Measurements from ENCODE around the gene EPHA5. TPM values are rescaled to one million over a fixed set of nuclear protein-coding genes. Genes with fewer than 3 reads are reported as not detected.

The EPHA5 gene
- total RNA-seq, 1 experiment from 2014 or later = 0.04 TPM

DNA sequence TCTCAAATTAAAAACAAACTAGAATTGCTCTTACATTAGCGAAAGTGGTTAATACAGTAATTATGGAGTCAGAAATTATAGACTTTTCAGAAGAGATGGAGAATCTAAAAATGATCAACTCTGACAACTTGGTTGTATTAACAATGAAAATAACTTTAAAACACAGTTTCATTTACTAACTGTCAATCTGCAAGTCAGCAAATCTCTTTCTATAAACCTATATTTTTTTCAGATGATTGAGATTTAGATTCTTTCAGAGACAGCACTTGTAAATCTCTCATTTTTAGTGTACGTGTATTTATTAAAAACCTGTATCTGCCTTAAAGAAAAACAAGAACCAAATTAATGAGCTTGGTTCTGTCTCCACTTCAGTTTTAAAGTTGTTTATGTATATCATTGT is 311.4 kb downstream of the EPHA5 start (continued):
- TF ChIP-seq, protein P1, sequence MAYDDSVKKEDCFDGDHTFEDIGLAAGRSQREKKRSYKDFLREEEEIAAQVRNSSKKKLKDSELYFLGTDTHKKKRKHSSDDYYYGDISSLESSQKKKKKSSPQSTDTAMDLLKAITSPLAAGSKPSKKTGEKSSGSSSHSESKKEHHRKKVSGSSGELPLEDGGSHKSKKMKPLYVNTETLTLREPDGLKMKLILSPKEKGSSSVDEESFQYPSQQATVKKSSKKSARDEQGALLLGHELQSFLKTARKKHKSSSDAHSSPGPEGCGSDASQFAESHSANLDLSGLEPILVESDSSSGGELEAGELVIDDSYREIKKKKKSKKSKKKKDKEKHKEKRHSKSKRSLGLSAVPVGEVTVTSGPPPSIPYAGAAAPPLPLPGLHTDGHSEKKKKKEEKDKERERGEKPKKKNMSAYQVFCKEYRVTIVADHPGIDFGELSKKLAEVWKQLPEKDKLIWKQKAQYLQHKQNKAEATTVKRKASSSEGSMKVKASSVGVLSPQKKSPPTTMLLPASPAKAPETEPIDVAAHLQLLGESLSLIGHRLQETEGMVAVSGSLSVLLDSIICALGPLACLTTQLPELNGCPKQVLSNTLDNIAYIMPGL (CRISPR knock-in tag; IDR thresholded peaks at IDR 0.05) = no peak
- TF ChIP-seq MXD4 (CRISPR knock-in tag; IDR thresholded peaks at IDR 0.05; ENCODE audit: borderline replicate concordance) = no peak
- TF ChIP-seq, protein P2, sequence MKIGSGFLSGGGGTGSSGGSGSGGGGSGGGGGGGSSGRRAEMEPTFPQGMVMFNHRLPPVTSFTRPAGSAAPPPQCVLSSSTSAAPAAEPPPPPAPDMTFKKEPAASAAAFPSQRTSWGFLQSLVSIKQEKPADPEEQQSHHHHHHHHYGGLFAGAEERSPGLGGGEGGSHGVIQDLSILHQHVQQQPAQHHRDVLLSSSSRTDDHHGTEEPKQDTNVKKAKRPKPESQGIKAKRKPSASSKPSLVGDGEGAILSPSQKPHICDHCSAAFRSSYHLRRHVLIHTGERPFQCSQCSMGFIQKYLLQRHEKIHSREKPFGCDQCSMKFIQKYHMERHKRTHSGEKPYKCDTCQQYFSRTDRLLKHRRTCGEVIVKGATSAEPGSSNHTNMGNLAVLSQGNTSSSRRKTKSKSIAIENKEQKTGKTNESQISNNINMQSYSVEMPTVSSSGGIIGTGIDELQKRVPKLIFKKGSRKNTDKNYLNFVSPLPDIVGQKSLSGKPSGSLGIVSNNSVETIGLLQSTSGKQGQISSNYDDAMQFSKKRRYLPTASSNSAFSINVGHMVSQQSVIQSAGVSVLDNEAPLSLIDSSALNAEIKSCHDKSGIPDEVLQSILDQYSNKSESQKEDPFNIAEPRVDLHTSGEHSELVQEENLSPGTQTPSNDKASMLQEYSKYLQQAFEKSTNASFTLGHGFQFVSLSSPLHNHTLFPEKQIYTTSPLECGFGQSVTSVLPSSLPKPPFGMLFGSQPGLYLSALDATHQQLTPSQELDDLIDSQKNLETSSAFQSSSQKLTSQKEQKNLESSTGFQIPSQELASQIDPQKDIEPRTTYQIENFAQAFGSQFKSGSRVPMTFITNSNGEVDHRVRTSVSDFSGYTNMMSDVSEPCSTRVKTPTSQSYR (CRISPR knock-in tag; IDR thresholded peaks at IDR 0.05) = no peak
- TF ChIP-seq, protein P3, sequence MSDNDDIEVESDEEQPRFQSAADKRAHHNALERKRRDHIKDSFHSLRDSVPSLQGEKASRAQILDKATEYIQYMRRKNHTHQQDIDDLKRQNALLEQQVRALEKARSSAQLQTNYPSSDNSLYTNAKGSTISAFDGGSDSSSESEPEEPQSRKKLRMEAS (CRISPR knock-in tag; IDR thresholded peaks at IDR 0.05) = no peak
- TF ChIP-seq CREB1 (CRISPR knock-in tag; IDR thresholded peaks at IDR 0.05) = no peak

DNA sequence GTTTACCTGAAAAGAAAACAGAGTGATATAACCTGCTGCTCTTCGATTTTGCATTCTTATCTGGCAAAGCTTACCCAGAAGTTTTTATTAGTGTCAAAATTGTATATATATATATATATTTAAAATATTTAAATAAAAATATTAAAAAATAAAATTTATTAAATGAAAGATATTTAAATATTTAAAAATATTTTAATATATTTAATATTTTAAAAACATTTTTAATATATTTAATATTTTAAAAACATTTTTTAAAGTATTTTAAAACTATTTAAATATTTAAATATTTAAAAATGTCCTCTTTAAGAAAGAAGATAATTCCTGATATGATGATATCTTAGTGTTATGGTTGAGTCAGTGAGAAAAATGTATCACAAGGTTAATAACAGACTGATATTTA is 317.2 kb downstream of the EPHA5 start:
- no peak for TF ChIP-seq FOXP1 (CRISPR knock-in tag; IDR thresholded peaks at IDR 0.05; ENCODE audit: borderline replicate concordance)
- TF ChIP-seq HMGA2 (CRISPR knock-in tag; IDR thresholded peaks at IDR 0.05) = peak; percentile 98
- TF ChIP-seq, protein P4, sequence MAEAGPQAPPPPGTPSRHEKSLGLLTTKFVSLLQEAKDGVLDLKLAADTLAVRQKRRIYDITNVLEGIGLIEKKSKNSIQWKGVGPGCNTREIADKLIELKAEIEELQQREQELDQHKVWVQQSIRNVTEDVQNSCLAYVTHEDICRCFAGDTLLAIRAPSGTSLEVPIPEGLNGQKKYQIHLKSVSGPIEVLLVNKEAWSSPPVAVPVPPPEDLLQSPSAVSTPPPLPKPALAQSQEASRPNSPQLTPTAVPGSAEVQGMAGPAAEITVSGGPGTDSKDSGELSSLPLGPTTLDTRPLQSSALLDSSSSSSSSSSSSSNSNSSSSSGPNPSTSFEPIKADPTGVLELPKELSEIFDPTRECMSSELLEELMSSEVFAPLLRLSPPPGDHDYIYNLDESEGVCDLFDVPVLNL (CRISPR knock-in tag; IDR thresholded peaks at IDR 0.05; ENCODE audit: borderline replicate concordance, low read depth) = no peak
- no peaks in the 10 kb centered on the region for H3K27me3 Mint-ChIP-seq (ENCODE audit: low read depth)
- no peak for ATAC-seq
- H3K9me3 Mint-ChIP-seq = no peaks in the 10 kb centered on the region
- DNase-seq (ENCODE audit: low spot score) = no peak
- H3K27ac Mint-ChIP-seq = no peak overlapping the region
- ChIA-PET CTCF (no interaction called here), POLR2A (no interaction called here)
- no peaks in the 10 kb centered on the region for H3K4me1 Mint-ChIP-seq
- no peak overlapping the region for H3K4me3 Mint-ChIP-seq
- H3K36me3 Mint-ChIP-seq = no peaks in the 10 kb centered on the region

DNA sequence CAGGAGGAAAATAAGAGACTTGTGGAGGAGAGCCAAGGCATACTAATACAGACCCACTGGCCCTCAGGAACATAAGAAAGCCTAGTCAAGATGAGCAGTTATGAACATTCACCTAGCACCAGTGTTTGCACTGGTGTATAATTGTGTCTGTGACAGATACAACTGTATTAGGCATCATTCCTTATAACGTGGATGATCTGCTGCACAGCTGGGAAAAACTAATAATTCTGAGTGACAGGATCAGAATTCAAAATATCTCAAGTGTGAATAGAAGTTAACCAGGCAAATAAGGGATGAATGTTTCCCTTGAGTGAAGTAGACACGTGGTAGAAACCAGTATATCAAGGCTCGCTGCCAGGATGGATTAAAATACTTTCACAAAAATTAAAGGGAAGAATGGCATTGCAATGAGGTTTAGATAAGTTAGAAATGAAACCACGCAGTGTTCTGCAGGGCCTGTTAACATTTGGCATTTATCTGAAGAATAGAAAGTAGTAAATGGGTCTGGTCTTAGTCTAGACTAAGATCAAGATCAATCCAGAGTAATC is 325.9 kb downstream of the EPHA5 start:
- H3K36me3 Mint-ChIP-seq = no peaks in the 10 kb centered on the region
- no peaks in the 10 kb centered on the region for H3K9me3 Mint-ChIP-seq
- no peaks in the 10 kb centered on the region for H3K27me3 Mint-ChIP-seq (ENCODE audit: low read depth)
- ATAC-seq (no peak), DNase-seq (ENCODE audit: low spot score) (no peak)
- no peak overlapping the region for H3K27ac Mint-ChIP-seq
- ChIA-PET CTCF (no interaction called here), POLR2A (no interaction called here)
- no peak overlapping the region for H3K4me3 Mint-ChIP-seq
- no peaks in the 10 kb centered on the region for H3K4me1 Mint-ChIP-seq
- TF ChIP-seq, protein P5, sequence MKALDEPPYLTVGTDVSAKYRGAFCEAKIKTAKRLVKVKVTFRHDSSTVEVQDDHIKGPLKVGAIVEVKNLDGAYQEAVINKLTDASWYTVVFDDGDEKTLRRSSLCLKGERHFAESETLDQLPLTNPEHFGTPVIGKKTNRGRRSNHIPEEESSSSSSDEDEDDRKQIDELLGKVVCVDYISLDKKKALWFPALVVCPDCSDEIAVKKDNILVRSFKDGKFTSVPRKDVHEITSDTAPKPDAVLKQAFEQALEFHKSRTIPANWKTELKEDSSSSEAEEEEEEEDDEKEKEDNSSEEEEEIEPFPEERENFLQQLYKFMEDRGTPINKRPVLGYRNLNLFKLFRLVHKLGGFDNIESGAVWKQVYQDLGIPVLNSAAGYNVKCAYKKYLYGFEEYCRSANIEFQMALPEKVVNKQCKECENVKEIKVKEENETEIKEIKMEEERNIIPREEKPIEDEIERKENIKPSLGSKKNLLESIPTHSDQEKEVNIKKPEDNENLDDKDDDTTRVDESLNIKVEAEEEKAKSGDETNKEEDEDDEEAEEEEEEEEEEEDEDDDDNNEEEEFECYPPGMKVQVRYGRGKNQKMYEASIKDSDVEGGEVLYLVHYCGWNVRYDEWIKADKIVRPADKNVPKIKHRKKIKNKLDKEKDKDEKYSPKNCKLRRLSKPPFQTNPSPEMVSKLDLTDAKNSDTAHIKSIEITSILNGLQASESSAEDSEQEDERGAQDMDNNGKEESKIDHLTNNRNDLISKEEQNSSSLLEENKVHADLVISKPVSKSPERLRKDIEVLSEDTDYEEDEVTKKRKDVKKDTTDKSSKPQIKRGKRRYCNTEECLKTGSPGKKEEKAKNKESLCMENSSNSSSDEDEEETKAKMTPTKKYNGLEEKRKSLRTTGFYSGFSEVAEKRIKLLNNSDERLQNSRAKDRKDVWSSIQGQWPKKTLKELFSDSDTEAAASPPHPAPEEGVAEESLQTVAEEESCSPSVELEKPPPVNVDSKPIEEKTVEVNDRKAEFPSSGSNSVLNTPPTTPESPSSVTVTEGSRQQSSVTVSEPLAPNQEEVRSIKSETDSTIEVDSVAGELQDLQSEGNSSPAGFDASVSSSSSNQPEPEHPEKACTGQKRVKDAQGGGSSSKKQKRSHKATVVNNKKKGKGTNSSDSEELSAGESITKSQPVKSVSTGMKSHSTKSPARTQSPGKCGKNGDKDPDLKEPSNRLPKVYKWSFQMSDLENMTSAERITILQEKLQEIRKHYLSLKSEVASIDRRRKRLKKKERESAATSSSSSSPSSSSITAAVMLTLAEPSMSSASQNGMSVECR (CRISPR knock-in tag; IDR thresholded peaks at IDR 0.05; ENCODE audit: borderline replicate concordance) = no peak
- TF ChIP-seq, protein P6, sequence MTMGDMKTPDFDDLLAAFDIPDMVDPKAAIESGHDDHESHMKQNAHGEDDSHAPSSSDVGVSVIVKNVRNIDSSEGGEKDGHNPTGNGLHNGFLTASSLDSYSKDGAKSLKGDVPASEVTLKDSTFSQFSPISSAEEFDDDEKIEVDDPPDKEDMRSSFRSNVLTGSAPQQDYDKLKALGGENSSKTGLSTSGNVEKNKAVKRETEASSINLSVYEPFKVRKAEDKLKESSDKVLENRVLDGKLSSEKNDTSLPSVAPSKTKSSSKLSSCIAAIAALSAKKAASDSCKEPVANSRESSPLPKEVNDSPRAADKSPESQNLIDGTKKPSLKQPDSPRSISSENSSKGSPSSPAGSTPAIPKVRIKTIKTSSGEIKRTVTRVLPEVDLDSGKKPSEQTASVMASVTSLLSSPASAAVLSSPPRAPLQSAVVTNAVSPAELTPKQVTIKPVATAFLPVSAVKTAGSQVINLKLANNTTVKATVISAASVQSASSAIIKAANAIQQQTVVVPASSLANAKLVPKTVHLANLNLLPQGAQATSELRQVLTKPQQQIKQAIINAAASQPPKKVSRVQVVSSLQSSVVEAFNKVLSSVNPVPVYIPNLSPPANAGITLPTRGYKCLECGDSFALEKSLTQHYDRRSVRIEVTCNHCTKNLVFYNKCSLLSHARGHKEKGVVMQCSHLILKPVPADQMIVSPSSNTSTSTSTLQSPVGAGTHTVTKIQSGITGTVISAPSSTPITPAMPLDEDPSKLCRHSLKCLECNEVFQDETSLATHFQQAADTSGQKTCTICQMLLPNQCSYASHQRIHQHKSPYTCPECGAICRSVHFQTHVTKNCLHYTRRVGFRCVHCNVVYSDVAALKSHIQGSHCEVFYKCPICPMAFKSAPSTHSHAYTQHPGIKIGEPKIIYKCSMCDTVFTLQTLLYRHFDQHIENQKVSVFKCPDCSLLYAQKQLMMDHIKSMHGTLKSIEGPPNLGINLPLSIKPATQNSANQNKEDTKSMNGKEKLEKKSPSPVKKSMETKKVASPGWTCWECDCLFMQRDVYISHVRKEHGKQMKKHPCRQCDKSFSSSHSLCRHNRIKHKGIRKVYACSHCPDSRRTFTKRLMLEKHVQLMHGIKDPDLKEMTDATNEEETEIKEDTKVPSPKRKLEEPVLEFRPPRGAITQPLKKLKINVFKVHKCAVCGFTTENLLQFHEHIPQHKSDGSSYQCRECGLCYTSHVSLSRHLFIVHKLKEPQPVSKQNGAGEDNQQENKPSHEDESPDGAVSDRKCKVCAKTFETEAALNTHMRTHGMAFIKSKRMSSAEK (CRISPR knock-in tag; IDR thresholded peaks at IDR 0.05; ENCODE audit: borderline replicate concordance) = no peak
- TF ChIP-seq NR1H2 (CRISPR knock-in tag; IDR thresholded peaks at IDR 0.05) (no peak), ZNF219 (CRISPR knock-in tag; IDR thresholded peaks at IDR 0.05; ENCODE audit: borderline replicate concordance) (no peak), ZBTB21 (CRISPR knock-in tag; IDR thresholded peaks at IDR 0.05; ENCODE audit: borderline replicate concordance) (no peak), FOXJ3 (CRISPR knock-in tag; IDR thresholded peaks at IDR 0.05; ENCODE audit: borderline replicate concordance) (no peak), MXD4 (CRISPR knock-in tag; IDR thresholded peaks at IDR 0.05; ENCODE audit: borderline replicate concordance) (no peak)
- TF ChIP-seq, protein P7, sequence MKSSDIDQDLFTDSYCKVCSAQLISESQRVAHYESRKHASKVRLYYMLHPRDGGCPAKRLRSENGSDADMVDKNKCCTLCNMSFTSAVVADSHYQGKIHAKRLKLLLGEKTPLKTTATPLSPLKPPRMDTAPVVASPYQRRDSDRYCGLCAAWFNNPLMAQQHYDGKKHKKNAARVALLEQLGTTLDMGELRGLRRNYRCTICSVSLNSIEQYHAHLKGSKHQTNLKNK (CRISPR knock-in tag; IDR thresholded peaks at IDR 0.05) = no peak

Measured in WTC11 (cell line).